ENCODE results near the gene SLC9A4. TPM values are rescaled to one million over a fixed set of nuclear protein-coding genes. Genes with fewer than 3 reads are reported as not detected.

SLC9A4 gene
- total and polyA plus RNA-seq, 10 of the 15 experiments (the other 5 are each of a cell fraction or from before 2014, with no cell fraction given): 0.10 TPM; not detected in 9

GRCh38 chr2:102424754-102425153 is 48.3 kb upstream of the SLC9A4 start (continued):
- TF ChIP-seq MTA2 (IDR thresholded peaks at IDR 0.05; ENCODE audit: low read depth) (peak; percentile 72), RUNX3 (IDR thresholded peaks at IDR 0.05; ENCODE audit: low read length) (peak; percentile 75), ZNF592 (IDR thresholded peaks at IDR 0.05) (no peak), E2F8 (IDR thresholded peaks at IDR 0.05; ENCODE audit: low read depth, partially characterized antibody) (no peak), BRCA1 (IDR thresholded peaks at IDR 0.05; ENCODE audit: low read depth, low read length) (no peak), RB1 (IDR thresholded peaks at IDR 0.05; ENCODE audit: borderline replicate concordance) (no peak), FOXK2 (IDR thresholded peaks at IDR 0.05) (no peak), EED (IDR thresholded peaks at IDR 0.05; ENCODE audit: low read depth) (peak; percentile 79), POU2F2 (IDR thresholded peaks at IDR 0.05; ENCODE audit: borderline replicate concordance, low read depth, low read length) (no peak), RELB (IDR thresholded peaks at IDR 0.05; ENCODE audit: low read depth) (0 out of 2 replicates have a peak, but pooled peaks have one; percentile 26), IRF5 (IDR thresholded peaks at IDR 0.05; ENCODE audit: borderline replicate concordance) (no peak), MYB (IDR thresholded peaks at IDR 0.05; ENCODE audit: borderline replicate concordance, low read depth, low read length) (no peak), SMAD1 (IDR thresholded peaks at IDR 0.05; ENCODE audit: low read depth, partially characterized antibody) (no peak)
